Suprapubic skin (tissue), 4 donors: ENCODE results near the gene SRRM2.

Source experiments
- EP300 ChIP-seq: sonication (generic); formaldehyde crosslinking; IDR thresholded peaks from one replicate; pipeline ENCODE4 v1.6.1; 2017; ENCODE audit warnings: antibody characterized with exemption
- POLR2A ChIP-seq, 2 donors: fragments of 450-650 bp; IDR thresholded peaks; one replicate each; pipeline ENCODE4 v1.6.1; 2017; ENCODE audit warnings: antibody characterized with exemption in 2 of 2, mild to moderate bottlenecking in 2 of 2, moderate library complexity in 2 of 2
- POLR2AphosphoS5 ChIP-seq, 3 donors: sonication (generic); formaldehyde crosslinking; IDR thresholded peaks; one replicate each; pipeline ENCODE4 v1.6.1; 2017; ENCODE audit warnings: antibody characterized with exemption in 3 of 3
- TF ChIP-seq, protein P1 (sequence below), 2 donors: fragments of 200-600 bp in 1 of 2; fragments of 450-650 bp in 1 of 2; sonication (generic) in 1 of 2; IDR thresholded peaks; one replicate each; pipeline ENCODE4 v1.5.1; 2016 to 2019; ENCODE audit warnings: antibody characterized with exemption in 2 of 2, mild to moderate bottlenecking in 1 of 2, moderate library complexity in 1 of 2

GRCh38 chr16:2815299-2815771 is 62.9 kb downstream of the SRRM2 start:
- TF ChIP-seq, protein P1, sequence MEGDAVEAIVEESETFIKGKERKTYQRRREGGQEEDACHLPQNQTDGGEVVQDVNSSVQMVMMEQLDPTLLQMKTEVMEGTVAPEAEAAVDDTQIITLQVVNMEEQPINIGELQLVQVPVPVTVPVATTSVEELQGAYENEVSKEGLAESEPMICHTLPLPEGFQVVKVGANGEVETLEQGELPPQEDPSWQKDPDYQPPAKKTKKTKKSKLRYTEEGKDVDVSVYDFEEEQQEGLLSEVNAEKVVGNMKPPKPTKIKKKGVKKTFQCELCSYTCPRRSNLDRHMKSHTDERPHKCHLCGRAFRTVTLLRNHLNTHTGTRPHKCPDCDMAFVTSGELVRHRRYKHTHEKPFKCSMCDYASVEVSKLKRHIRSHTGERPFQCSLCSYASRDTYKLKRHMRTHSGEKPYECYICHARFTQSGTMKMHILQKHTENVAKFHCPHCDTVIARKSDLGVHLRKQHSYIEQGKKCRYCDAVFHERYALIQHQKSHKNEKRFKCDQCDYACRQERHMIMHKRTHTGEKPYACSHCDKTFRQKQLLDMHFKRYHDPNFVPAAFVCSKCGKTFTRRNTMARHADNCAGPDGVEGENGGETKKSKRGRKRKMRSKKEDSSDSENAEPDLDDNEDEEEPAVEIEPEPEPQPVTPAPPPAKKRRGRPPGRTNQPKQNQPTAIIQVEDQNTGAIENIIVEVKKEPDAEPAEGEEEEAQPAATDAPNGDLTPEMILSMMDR (IDR thresholded peaks at IDR 0.05): no peak
- TF ChIP-seq POLR2AphosphoS5 (IDR thresholded peaks at IDR 0.05) (no peak), POLR2A (IDR thresholded peaks at IDR 0.05) (no peak), EP300 (no peak)
